Measurements from ENCODE around the gene LYRM7. TPM values are rescaled to one million over a fixed set of nuclear protein-coding genes. Genes with fewer than 3 reads are reported as not detected.

Gene LYRM7
- total RNA-seq, 2 donors from 2014 or later, result 8.8 to 9.0 TPM

- H3K4me1 ChIP-seq (ENCODE audit: control insufficient read depth, insufficient read depth, low read length), result peaks cover 5% of the 10 kb centered on the region
- no peaks in the 10 kb centered on the region for H3K36me3 ChIP-seq (ENCODE audit: control insufficient read depth, insufficient read depth, low read length)
- no peak overlapping the region for H3K4me3 ChIP-seq (ENCODE audit: low read length)
- H3K9ac ChIP-seq (ENCODE audit: extremely low read depth, low read length, poor library complexity, severe bottlenecking), result no peak overlapping the region
- TF ChIP-seq CTCF (conservative IDR thresholded peaks at IDR 0.05), result no peak
- Mint-ChIP-seq H3K4me3 (no peak overlapping the region), H3K36me3 (ENCODE audit: low read depth) (no peaks in the 10 kb centered on the region), H3K4me1 (peaks cover 41% of the 10 kb centered on the region), H3K9me3 (no peaks in the 10 kb centered on the region), H3K27ac (no peak overlapping the region), H3K27me3 (ENCODE audit: insufficient read depth) (no peaks in the 10 kb centered on the region)
- 78 to 92% methylated on average over 1 of the region's 1 CpG for WGBS, 2 experiments (ENCODE audit: insufficient coverage in 1 of 2, insufficient read length in 1 of 2)
- H3K9me3 ChIP-seq (ENCODE audit: control insufficient read depth, low read length), result no peaks in the 10 kb centered on the region
- H3K27me3 ChIP-seq (ENCODE audit: control insufficient read depth, insufficient read depth, low read length, poor library complexity, severe bottlenecking), result no peaks in the 10 kb centered on the region
- no peak overlapping the region for H3K27ac ChIP-seq (ENCODE audit: low read depth, low read length)
- no peak for DNase-seq
Observed at GRCh38 chr5:131206772-131207171, 36.0 kb downstream of the LYRM7 start.

- H3K27ac ChIP-seq (ENCODE audit: low read depth, low read length), result no peak overlapping the region
- no peak overlapping the region for H3K4me3 Mint-ChIP-seq
- H3K27me3 Mint-ChIP-seq (ENCODE audit: insufficient read depth), result no peaks in the 10 kb centered on the region
Observed at GRCh38 chr5:131209175-131209505, 38.4 kb downstream of the LYRM7 start.

GRCh38 chr5:131209506-131210150 lies 38.9 kb downstream of the LYRM7 start:
- 79 to 95% methylated on average over 3 to 6 of the region's 6 CpGs for WGBS, 2 experiments (ENCODE audit: insufficient coverage in 1 of 2, insufficient read length in 1 of 2)

More at GRCh38 chr5:131209175-131209505, 38.4 kb downstream of the LYRM7 start:
- Histone ChIP-seq H3K27me3 (ENCODE audit: control insufficient read depth, insufficient read depth, low read length, poor library complexity, severe bottlenecking) (no peaks in the 10 kb centered on the region), H3K4me3 (ENCODE audit: low read length) (no peak overlapping the region), H3K9me3 (ENCODE audit: control insufficient read depth, low read length) (no peaks in the 10 kb centered on the region), H3K4me1 (ENCODE audit: control insufficient read depth, insufficient read depth, low read length) (peaks cover 5% of the 10 kb centered on the region), H3K9ac (ENCODE audit: extremely low read depth, low read length, poor library complexity, severe bottlenecking) (no peak overlapping the region), H3K36me3 (ENCODE audit: control insufficient read depth, insufficient read depth, low read length) (no peaks in the 10 kb centered on the region)
- no peaks in the 10 kb centered on the region for H3K36me3 Mint-ChIP-seq (ENCODE audit: low read depth)
- peak overlapping the region; percentile 19 for H3K27ac Mint-ChIP-seq
- DNase-seq, result no peak
- TF ChIP-seq CTCF (conservative IDR thresholded peaks at IDR 0.05), result no peak
- 100% methylated on average over 1 of the region's 1 CpG; no CpG with 5 or more reads in 1 of the 2 experiments for WGBS, 2 experiments (ENCODE audit: insufficient coverage in 1 of 2, insufficient read length in 1 of 2)
- H3K9me3 Mint-ChIP-seq, result no peaks in the 10 kb centered on the region
- peaks cover 41% of the 10 kb centered on the region for H3K4me1 Mint-ChIP-seq

More at GRCh38 chr5:131209506-131210150, 38.9 kb downstream of the LYRM7 start:
- no peak for DNase-seq
- Mint-ChIP-seq H3K27me3 (ENCODE audit: insufficient read depth) (no peaks in the 10 kb centered on the region), H3K9me3 (no peaks in the 10 kb centered on the region), H3K4me1 (peaks cover 41% of the 10 kb centered on the region), H3K36me3 (ENCODE audit: low read depth) (no peaks in the 10 kb centered on the region), H3K27ac (peak overlapping the region; percentile 19), H3K4me3 (no peak overlapping the region)
- no peaks in the 10 kb centered on the region for H3K9me3 ChIP-seq (ENCODE audit: control insufficient read depth, low read length)
- H3K27ac ChIP-seq (ENCODE audit: low read depth, low read length), result no peak overlapping the region
- H3K27me3 ChIP-seq (ENCODE audit: control insufficient read depth, insufficient read depth, low read length, poor library complexity, severe bottlenecking), result no peaks in the 10 kb centered on the region
- TF ChIP-seq CTCF (conservative IDR thresholded peaks at IDR 0.05), result no peak
- peaks cover 5% of the 10 kb centered on the region for H3K4me1 ChIP-seq (ENCODE audit: control insufficient read depth, insufficient read depth, low read length)
- no peak overlapping the region for H3K9ac ChIP-seq (ENCODE audit: extremely low read depth, low read length, poor library complexity, severe bottlenecking)
- no peaks in the 10 kb centered on the region for H3K36me3 ChIP-seq (ENCODE audit: control insufficient read depth, insufficient read depth, low read length)
- H3K4me3 ChIP-seq (ENCODE audit: low read length), result no peak overlapping the region
